LNCaP clone FGC (cell line): ENCODE measurements around the gene AGRN.

Source experiments
- DNase-seq: peaks from one replicate; pipeline ENCODE4 v3.0.0-alpha.2; 2011; ENCODE audit warnings: low read depth
- H3K4me3 ChIP-seq: 2 replicates; pipeline ENCODE4 v1.5.1; 2011; ENCODE audit warnings: mild to moderate bottlenecking, low read depth, low read length, control low read depth
- TF ChIP-seq, protein P1 (sequence below): IDR thresholded peaks from 2 replicates; pipeline ENCODE4 v1.5.1; 2012; ENCODE audit warnings: mild to moderate bottlenecking; ENCODE audit not compliant: control insufficient read depth, insufficient read depth; ENCODE audit errors: extremely low read depth

The AGRN gene

DNA sequence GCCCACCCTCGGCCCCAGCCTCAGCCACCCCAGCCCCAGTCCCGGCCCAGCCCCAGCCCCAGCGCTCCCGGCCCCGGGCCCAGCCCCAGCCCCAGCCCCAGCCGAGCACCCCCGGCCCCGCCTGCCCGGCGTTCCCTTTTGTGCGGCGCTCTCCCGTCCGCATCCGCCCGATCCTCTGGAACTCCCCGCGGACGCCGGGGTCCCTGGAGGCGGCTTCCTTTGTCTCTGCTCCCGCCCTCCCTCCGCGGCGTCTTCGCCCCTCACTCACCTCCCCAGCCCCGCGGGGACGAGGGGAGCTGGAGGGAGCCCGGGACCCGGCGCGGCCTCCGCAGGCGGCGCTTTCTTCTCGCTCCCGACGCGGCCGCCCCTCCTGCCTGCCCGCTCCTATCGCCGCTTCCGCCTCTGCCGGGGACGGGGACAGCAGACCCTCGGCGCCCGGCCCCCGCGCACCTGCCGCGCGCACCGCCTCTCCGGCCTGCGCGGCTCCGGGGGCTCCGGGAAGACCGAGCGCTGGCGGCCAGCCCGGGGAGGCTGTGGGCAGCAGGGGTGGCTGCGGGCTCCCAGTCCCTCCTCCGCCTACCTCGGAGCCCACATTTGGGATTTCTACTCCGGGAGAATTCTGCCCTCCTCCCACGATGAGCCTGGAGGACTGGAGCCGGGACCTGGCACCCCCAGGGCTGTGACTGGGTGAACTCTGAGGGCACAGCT lies 14.0 kb downstream of the AGRN start:
- no peak overlapping the region for H3K4me3 ChIP-seq
- no peak for DNase-seq

DNA sequence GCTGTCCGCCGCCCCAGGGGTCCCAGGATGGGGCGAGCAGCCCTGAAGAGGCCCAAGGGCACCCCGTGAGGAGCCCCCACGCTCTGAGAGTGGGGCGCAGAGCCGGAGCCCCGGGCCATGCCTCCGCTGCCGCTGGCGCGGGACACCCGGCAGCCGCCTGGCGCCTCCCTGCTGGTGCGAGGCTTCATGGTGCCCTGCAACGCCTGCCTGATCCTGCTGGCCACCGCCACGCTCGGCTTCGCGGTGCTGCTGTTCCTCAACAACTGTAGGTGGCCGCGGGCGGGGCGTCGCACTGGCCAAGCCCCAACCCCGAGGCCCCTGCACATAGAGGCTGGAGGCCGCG lies 14.5 kb downstream of the AGRN start:
- TF ChIP-seq, protein P1, sequence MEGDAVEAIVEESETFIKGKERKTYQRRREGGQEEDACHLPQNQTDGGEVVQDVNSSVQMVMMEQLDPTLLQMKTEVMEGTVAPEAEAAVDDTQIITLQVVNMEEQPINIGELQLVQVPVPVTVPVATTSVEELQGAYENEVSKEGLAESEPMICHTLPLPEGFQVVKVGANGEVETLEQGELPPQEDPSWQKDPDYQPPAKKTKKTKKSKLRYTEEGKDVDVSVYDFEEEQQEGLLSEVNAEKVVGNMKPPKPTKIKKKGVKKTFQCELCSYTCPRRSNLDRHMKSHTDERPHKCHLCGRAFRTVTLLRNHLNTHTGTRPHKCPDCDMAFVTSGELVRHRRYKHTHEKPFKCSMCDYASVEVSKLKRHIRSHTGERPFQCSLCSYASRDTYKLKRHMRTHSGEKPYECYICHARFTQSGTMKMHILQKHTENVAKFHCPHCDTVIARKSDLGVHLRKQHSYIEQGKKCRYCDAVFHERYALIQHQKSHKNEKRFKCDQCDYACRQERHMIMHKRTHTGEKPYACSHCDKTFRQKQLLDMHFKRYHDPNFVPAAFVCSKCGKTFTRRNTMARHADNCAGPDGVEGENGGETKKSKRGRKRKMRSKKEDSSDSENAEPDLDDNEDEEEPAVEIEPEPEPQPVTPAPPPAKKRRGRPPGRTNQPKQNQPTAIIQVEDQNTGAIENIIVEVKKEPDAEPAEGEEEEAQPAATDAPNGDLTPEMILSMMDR = no peak
- no peak overlapping the region for H3K4me3 ChIP-seq
- DNase-seq = no peak

More for the DNA sequence above, 14.0 kb downstream of the AGRN start:
- TF ChIP-seq, protein P1 = no peak

DNA sequence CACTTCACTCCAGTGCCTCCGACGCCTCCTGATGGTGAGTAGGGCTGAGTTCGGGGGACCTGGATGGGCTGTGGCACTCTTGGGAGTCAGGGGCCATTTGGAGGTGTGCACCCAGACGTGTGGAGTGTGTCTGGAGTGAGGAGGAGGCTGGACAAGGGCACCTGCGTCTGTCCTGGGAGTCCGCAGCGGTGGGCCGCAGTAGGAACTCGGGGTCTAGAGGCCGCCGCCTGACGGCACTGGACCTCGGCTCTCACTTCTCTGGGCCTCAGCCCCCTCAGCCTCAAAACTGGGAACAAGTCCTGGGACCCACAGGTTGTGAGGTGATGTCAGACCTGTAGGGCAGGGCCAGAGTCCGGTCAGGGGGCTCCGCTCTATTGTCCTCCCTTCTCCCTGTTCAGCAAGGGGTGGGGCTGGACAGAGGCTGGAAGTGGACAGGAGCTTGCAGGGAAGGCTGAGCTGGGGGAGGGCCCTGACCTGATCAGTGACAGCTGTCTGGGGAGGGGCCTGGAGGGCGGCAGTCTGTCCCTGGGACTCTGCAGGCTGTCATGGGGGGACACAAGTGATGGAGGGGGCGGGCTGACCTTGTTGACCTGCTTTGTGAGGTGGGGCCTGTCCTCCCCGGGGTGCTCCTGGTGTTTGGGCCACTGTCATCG lies 15.5 kb downstream of the AGRN start:
- DNase-seq = no peak
- H3K4me3 ChIP-seq = no peak overlapping the region
- TF ChIP-seq, protein P1 = no peak

DNA sequence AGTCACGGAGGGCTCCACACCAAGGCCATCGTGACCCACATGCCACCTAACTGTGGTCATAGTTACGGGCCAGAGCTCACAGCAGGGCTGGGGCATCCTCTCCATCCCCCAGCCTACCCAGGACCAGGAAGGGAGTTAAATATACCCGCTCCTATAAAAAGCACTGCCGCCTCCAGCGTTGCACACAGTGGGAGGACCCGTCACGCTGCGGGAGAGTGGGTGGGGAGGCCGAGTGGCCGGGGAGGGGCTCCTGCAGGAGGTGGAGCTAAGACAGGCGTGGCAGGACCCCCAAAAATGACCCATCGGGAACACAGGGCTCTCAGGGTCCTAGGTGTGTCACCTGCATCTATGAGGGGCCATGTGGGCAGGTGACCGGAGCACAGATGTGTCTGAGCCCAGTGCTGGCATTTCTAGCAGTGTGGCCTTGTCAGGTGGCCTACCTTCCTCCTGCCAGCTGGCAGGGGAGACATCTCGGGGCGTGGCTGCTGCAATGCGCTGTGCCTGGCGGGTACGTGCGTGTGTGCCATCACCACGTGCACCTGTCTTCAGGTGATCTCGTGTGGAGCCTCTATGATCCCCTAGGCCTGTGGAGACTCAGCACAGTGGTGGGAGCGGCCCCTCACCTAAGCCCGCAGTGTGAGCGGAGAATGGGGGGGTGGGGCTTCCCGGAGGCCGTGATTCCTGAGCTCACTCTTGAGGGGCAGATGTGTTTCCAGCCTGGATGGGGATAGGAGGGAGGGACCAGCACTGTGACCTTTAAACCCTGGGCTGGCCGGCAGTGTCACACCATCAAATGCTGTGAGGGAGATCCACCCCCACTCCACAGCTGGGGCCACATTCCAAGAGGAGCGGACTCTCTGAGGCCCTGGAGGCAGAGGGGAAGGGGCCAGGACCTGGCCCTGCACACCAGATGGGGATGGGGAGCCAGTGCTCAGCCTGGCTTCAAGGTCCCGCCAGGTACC lies 17.7 kb downstream of the AGRN start:
- DNase-seq = no peak
- TF ChIP-seq, protein P1 = no peak
- no peak overlapping the region for H3K4me3 ChIP-seq

DNA sequence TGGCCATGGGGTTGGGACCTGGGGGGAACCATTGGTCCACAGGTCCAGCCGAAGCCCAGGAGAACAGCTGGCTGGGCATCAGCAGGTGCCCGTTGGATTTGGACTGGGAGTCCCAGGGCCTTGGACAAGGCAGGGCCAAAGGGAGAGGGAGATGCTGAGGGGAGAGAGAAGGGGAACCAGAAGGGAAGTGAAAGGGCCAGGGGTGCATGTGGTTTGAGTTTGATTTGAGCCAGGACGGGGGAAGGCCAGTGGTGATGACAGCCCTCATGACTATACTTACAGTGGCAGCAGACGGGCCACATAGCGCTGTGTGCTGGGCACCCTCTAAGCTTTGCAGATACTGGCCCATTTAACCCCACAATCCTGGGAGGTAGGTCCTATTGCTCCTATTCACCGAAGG lies 18.8 kb downstream of the AGRN start:
- no peak overlapping the region for H3K4me3 ChIP-seq
- TF ChIP-seq, protein P1 = no peak
- no peak for DNase-seq

DNA sequence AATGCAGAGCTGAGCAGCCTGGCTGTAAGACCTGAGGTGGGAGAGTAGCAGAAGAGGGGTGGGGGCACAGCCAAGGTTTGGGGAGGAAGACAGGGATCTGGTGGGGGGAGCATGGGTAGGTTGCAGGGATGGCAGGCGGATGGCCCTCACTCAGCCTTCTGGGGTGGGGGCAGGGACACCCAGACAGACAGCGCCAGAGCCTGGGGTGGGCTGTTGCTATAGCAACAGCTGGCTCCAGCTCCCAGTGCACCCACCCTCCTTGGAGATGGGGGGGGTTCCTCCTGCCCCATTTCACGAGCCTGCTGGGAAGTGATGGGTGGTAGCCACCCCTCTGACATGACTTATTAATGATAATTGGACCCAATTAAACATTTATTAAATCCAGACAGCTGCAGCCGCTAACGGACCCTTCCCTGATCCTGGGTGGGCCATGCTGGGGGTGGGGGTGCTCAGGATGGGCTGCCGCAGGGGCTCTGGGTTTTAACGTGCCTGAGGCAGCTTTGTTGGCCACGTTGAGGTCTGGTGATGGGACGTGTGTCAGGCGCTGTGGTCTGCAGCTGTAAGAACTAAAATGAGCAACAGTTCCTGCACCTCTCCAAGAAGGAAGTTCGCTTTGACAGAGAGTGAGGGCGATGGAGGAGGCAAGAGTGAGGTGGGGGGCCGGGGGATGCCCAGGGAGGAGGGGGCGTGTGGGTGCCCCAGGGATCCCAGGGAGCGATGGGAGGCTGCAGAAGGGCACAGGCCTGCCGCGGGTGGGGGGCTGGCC lies 19.4 kb downstream of the AGRN start:
- no peak for DNase-seq
- TF ChIP-seq, protein P1 = no peak
- no peak overlapping the region for H3K4me3 ChIP-seq
